Loucy (cell line): ENCODE results near the gene GAGE13.
A peak's percentile ranks its signal among the peaks of the same experiment; 100 is the strongest.

ENCODE experiments used
- EZH2phosphoT487 ChIP-seq: fragments of 200-600 bp; IDR thresholded peaks from 2 replicates; pipeline ENCODE4 v1.6.1; 2018; ENCODE audit warnings: antibody characterized with exemption, mild to moderate bottlenecking, moderate library complexity, borderline replicate concordance
- TF ChIP-seq, protein P1 (sequence below): fragments of 200-600 bp; sonication (generic); conservative IDR thresholded peaks from 2 replicates; pipeline ENCODE4 v1.5.1; 2014; ENCODE audit warnings: mild to moderate bottlenecking, antibody characterized with exemption, low read length

DNA sequence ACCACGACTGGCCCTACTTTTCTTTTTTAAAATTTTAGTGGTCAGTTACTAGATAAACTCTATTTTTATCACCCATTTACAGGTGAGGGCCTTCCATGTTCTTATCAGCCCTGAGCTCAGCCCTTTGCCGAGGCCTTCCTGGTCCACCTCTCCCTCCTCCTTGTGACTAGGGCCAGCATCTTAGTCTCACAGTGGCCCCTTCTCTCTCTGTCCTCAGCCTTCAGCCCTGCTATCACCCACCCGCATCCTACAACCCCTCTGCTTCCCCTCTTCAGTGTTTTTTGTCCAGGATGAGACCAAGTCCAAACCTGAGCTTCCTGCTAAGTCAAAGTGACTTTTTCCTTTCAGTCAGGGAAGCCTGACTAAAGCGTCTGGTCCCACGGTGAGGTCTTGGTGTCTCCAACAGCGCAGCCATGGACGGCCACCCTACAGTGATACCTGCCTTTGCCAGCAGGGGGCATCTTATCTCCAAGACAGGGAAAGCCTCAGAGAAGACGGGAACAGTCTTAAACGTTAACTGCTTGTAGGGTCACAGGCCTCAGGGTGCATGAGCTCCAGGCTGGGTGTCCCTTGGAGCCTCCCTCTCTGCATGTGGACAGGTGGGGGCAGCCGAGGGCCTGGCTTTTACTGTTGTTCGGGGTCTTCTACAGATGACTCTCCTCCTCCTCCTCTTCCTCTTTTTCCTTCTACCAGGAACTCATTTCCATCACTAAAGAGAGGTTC, 39.6 kb upstream of the GAGE13 start:
- TF ChIP-seq, protein P1, sequence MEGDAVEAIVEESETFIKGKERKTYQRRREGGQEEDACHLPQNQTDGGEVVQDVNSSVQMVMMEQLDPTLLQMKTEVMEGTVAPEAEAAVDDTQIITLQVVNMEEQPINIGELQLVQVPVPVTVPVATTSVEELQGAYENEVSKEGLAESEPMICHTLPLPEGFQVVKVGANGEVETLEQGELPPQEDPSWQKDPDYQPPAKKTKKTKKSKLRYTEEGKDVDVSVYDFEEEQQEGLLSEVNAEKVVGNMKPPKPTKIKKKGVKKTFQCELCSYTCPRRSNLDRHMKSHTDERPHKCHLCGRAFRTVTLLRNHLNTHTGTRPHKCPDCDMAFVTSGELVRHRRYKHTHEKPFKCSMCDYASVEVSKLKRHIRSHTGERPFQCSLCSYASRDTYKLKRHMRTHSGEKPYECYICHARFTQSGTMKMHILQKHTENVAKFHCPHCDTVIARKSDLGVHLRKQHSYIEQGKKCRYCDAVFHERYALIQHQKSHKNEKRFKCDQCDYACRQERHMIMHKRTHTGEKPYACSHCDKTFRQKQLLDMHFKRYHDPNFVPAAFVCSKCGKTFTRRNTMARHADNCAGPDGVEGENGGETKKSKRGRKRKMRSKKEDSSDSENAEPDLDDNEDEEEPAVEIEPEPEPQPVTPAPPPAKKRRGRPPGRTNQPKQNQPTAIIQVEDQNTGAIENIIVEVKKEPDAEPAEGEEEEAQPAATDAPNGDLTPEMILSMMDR, result peak; percentile 62
- no peak for TF ChIP-seq EZH2phosphoT487
